Dermis blood vessel endothelial cell (primary cell): ENCODE measurements around the gene FCGBP. TPM values are rescaled to one million over a fixed set of nuclear protein-coding genes. Genes with fewer than 3 reads are reported as not detected.

Experiments
- DNase-seq: peaks from one replicate; pipeline ENCODE4 v3.0.0; 2010
- total RNA-seq: library from RNA; depleted of rRNA; stranded (reverse); fragments of >200 nt; gene quantifications from 2 replicates; pipeline ENCODE4 v1.2.3, GENCODE V29; 2014

The FCGBP gene
- total RNA-seq, 1 donor from 2014 or later, result 0.17 TPM

GRCh38 chr19:39943586-39943985 is 9.2 kb upstream of the FCGBP start:
- no peak for DNase-seq

GRCh38 chr19:39942366-39942730 is 7.9 kb upstream of the FCGBP start:
- DNase-seq, result no peak

DNA sequence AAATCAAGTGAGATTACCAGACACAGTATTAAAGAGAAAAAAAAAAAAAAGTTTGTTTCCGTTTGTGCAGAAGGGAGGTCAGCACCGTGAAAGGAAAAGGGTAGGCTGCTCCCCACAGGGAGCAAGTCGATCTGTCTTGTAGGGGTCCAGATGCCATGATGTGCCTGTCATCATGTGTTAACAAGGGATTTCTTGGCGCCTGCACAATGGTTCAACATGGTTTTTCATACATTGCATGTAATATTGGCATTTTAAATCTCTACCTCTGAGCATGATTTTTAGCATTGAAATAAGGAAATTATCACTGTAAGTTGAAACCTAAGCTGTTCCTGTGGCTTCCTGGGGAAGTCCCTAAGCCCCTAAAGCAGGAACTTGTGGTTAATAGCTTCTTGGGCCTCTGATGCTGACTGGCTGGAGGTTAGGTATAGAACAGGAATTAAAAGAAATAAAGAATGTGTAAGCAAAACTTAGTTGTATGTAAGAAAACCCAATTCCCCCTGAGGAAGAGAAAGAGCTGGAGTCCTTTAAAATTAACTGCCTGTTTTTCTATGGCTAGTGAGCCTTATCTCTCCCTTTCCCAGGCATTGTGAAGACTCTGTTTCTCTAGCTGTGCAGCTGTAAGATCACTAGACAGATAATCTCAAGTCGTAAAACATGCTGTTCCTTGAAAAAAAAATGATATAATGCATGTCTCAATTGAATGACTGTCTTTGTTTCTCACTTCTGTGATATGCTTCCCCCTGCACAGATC is 7.4 kb upstream of the FCGBP start:
- peak; percentile 20 for DNase-seq

DNA sequence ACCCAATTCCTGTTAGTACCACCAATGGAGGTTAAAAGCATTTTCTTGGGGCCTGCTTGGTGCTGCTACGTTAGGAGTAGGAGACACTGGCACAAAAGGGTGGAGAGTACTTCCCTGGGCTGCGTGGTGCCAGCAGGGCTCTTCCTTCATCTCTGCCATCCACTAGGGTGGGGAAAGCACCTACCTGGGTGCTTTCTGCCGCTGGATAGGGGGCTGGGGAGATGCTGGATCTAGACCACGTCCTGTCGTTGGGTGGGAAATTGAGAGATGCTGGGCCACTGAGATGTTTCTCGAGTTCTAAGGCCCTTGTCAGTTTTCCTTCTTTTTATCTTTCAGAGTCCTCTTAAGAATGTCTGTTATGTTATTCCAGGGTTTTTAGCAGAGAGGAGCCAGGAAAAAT is 6.7 kb upstream of the FCGBP start:
- no peak for DNase-seq

DNA sequence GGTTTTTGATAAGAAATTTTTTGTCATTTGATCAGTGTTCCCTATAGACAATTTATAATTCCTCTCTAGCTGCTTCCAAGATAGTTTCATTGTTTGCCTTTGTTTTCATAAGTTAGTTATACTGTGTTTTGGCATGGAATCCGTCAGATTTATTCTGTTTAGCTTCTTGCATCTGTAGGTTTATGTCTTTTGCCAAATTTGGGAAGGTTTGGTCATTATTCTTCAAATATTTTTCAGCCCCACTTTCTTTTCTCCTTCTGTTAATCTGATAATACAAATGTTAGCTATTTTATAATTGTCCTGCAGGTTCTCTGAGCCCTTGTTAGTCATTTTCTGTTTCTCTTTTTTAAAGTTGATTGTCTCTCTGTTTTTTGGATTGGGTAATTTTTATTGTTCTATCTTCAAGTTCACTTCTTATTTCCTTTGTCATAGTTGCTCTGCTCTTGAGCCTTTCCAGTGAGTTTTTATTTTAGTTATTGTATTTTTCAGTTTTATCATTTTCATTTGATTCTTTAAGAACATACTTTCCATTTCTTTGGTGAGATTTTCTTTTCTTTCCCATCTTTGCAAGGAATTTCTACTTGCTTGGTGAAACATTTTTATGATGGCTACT is 5.9 kb upstream of the FCGBP start:
- no peak for DNase-seq

GRCh38 chr19:39939556-39939955 is 5.1 kb upstream of the FCGBP start:
- DNase-seq, result no peak

- DNase-seq, result no peak
Observed at GRCh38 chr19:39937787-39938186, 3.4 kb upstream of the FCGBP start.

GRCh38 chr19:39937094-39937720 is 2.8 kb upstream of the FCGBP start:
- DNase-seq, result no peak

DNA sequence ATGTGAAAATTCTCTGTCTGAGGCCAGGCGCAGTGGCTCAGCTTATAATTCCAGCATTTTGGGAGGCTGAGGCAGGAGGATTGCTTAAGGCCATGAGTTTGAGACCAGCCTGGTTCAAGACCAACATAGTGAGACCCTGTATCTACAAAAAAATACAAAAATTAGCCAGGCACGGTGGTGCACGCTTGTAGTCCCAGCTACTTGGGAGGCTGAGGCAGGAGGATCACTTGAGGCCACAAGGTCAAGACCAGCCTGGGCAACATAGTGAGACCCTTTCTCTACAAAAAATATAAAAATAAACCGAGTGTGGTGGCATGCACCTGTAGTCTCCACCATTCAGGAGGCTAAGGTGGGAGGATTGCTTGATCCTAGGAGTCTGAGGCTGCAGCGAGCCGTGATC is 2.2 kb upstream of the FCGBP start:
- DNase-seq, result no peak

GRCh38 chr19:39936020-39936419 is 1.6 kb upstream of the FCGBP start:
- DNase-seq, result no peak

- no peak for DNase-seq
Observed at GRCh38 chr19:39935364-39935661, 879 bp upstream of the FCGBP start.

GRCh38 chr19:39929750-39930149 is 4.7 kb downstream of the FCGBP start:
- no peak for DNase-seq

DNA sequence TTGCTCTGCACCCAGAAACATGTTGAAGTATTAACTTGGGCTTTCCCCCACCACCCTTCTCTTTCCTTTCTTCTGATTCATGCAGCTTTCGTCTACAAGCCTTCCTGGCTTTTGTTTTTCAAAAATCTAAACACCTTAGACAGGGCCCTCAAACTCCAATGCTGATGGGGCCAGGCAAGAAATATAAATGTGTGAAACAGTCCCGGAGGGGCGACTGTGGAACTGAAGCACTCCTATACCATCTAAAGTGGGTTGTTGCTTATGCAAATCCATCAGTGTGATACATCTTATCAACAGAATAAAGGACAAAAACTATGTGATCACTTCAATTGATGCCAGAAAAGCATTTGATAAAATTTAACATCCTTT is 6.1 kb downstream of the FCGBP start:
- no peak for DNase-seq

DNA sequence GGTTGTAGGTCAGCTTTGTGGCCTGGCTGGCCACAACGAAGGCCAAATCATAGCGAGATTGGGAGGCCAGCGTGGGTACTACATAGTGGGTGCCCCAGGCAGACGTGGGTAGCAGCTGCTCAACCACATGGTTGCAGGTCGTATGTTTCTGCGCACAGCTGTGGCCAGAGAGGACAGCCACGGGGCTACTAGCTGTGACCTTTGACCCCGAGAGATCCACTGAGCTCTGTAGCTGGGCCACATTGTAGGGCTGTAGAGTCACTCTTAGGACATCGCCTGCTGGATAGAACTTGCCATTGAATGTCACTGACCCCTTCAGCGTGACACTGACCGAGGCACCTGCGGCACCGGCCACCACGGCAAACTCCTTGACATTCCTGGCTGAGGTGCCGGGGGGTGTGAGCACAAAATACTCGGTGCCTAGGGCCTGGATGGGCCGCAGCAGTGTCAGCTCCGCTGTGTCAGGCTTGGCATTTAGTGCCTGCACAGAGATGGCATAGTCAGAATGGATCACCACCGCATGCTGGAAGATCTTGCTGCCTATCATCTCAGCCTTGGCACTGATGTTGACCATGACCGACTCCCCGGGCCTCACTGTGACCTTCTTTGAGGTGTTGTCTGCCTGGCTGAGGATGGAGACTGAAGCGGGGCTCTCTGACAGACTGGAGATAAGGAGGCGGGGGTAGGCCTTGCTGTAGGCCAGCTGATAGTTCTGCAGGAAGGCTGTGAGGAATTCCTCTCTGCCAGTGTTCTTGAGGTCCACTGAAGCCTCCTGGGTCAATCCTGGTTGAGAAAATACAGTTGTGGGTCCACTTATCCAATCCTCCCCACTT is 6.7 kb downstream of the FCGBP start:
- DNase-seq, result no peak

- no peak for DNase-seq
Observed at GRCh38 chr19:39927076-39927475, 7.4 kb downstream of the FCGBP start.

DNA sequence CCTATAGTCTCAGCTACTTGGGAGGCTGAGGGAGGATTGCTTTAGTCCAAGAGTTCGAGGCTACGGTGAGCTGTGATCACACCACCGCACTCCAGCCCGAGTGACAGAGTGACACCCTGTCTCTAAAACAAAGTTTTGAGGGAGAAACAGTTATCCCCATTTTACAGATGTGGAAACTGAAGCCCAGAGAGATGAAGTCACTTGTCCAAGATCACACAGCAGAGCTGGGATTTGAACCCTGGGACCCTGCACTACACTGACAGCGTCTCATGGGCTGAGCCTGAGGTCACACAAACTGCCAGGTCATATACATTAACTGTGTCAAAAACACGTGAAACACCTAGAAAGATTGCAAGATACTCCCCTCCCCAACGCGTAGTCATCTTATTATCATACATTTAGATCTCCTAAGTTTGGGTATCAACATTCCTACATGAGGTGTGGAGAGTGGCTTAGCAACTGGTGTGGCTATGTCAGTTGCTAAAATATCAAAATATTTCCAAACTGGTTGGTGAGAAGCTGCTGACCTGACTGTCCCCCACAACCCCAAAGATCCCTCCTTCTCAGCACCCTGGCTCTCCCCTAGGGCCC is 8.2 kb downstream of the FCGBP start:
- DNase-seq, result no peak

GRCh38 chr19:39924952-39925351 is 9.5 kb downstream of the FCGBP start:
- DNase-seq, result no peak

GRCh38 chr19:39924389-39924788 is 10.0 kb downstream of the FCGBP start:
- DNase-seq, result no peak

DNA sequence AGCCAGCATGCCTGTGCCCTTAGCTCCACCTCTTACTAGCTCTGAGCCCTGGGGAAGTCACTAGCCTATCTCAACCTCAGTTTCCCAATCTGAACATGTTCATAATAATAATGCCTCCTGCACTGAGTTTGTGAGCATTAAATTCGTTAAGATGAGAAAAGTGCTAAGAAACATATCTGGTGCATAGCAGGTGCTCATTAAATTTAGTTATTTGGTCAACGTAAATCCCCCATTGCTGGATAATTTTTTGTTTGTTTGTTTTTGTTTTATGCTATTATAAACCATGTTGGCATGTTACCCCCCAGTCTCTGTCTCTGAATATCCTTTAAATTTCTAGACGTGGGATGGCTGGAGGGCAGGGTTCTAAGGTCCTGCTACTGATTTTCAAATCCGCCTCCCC is 10.6 kb downstream of the FCGBP start:
- DNase-seq, result no peak

- DNase-seq, result no peak
Observed at GRCh38 chr19:39919976-39920375, 14.5 kb downstream of the FCGBP start.

DNA sequence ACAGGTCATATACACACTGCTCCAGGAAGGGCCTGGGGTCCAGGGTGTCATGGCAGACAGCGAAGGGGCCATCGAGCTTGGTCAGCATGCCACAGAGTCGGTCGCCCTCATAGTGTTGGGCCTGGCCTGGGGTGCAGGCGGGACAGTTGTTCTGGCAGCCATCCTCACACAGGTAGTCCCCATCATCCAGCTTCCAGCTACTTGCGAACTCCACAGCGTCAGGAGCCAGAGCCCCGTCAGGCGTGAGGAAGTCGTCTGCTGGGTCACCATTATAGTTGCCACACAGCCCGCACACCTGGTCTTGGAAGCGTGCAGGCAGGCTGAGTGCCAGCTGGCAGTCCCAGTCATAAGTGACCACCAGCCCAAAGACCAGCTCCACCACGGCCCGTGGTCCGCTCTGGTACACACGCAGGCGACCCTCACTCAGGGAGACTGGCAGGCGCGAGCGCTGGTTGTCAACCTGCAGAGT is 16.2 kb downstream of the FCGBP start:
- no peak for DNase-seq

DNA sequence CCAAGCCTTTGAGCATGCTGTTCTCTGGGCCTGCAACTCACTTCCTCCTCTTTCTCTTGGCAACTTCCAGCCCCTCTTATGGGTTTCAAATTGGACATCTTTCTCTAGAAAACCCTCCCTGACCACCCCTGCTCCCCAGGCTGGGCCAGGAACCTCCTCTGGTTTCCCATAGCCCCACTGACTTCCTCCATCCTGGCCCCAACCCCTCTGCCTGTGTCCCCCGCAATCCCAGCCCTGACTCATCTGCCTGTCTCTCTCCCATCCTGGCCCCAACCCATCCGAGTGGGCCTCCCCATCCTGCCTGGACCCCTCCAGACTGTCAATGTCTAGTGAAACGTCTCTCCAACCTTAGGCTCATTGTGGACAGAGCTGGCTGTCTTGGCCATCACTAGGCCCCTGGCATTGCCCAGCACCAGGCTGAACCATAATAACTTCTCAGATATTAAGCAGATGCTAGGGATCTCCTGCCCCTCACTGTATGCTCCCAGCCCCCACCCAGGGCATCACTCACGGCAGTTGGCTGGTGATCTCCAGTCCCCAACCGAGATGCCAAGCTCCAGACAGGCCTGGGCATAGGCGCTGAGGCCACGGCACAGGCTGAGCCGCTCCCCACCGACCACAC is 16.8 kb downstream of the FCGBP start:
- DNase-seq, result no peak
